ACC112 (cell line): ENCODE measurements around the gene CFAP107.
"Not testable (repeated sequence)": the region's sequence is repeated elsewhere in the genome, so short reads cannot be mapped to it uniquely, and the experiment has no call there.

Experiments
- H2AFZ ChIP-seq: fragments of 200-600 bp; sonication (generic); one replicate; pipeline ENCODE4 v1.6.0; 2017; ENCODE audit warnings: antibody characterized with exemption, low read length; ENCODE audit not compliant: unreplicated experiment
- H3K27ac ChIP-seq: fragments of 200-600 bp; sonication (generic); 2 replicates; pipeline ENCODE4 v1.5.1; 2014; ENCODE audit warnings: low read depth, mild to moderate bottlenecking, antibody characterized with exemption, low read length, moderate library complexity
- H3K27me3 ChIP-seq: fragments of 200-600 bp; sonication (generic); 2 replicates; pipeline ENCODE4 v1.6.1; 2014; ENCODE audit warnings: mild to moderate bottlenecking, antibody characterized with exemption, low read length, moderate library complexity, mixed read lengths; ENCODE audit not compliant: insufficient read depth
- H3K36me3 ChIP-seq: fragments of 200-600 bp; sonication (generic); 2 replicates; pipeline ENCODE4 v1.6.1; 2016; ENCODE audit warnings: mild to moderate bottlenecking, antibody characterized with exemption, low read length, moderate library complexity, mixed read lengths; ENCODE audit not compliant: insufficient read depth
- H3K4me1 ChIP-seq: fragments of 200-600 bp; sonication (generic); one replicate; pipeline ENCODE4 v1.6.1; 2016; ENCODE audit warnings: low read length, mixed read lengths; ENCODE audit not compliant: insufficient read depth, unreplicated experiment, control insufficient read depth
- H3K4me3 ChIP-seq: fragments of 200-600 bp; sonication (generic); 2 replicates; pipeline ENCODE4 v1.5.1; 2014; ENCODE audit warnings: mild to moderate bottlenecking, low read depth, low read length
- H3K79me2 ChIP-seq: fragments of 200-600 bp; sonication (generic); one replicate; pipeline ENCODE4 v1.6.0; 2016; ENCODE audit warnings: low read length; ENCODE audit not compliant: control insufficient read depth, unreplicated experiment, insufficient read depth

The CFAP107 gene

DNA sequence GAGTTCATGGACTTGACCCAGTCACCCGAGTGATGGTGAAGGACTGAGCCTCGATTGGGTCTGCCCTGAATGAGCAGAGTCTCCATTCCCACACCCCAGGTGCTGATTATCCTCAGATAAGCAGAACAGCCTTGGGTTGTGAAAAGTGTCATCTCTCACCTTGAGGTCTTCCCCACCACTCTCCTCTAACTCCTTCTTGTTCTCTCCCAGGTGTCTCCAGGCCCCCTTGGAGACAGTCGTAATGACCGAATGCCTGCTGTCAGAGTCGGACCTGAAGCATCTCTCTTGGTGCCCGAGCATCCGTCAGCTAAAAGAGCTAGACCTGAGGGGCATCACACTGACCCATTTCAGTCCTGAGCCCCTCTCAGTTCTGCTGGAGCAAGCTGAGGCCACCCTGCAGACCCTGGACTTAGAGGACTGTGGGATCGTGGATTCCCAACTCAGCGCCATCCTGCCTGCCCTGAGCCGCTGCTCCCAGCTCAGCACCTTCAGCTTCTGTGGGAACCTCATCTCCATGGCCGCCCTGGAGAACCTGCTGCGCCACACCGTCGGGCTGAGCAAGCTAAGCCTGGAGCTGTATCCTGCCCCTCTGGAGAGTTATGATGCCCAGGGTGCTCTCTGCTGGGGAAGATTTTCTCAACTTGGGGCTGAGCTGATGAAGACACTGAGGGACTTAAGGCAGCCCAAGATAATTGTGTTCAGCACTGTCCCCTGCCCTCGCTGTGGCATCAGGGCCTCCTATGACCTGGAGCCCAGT is 31.0 kb downstream of the CFAP107 start:
- Histone ChIP-seq H3K4me1 (no peaks in the 10 kb centered on the region), H3K27ac (no peak overlapping the region), H3K27me3 (peaks cover 5% of the 10 kb centered on the region; the same call in 1 of the 2 replicates), H3K79me2 (no peaks in the 10 kb centered on the region), H3K36me3 (no peaks in the 10 kb centered on the region), H3K4me3 (no peak overlapping the region), H2AFZ (no peak overlapping the region)

DNA sequence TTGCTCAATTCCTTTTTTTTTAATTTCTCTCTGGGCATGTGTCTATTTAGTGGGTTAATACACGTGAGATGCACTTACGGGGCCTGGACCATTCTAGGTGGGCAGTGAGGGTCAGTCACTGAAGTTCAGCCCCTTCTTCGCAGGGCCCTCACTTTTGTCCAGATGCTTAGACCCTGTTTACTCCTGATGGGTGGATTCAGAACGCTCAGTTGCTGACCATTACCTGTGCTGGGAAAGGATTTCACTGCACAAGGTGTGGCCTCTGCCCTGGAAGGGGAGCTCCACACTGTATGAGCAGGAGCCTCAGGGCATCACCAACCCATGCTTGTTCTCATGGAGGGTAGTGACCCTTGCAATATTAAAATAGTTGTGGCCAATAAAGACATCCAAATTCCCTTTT is 32.1 kb downstream of the CFAP107 start:
- Histone ChIP-seq H3K27ac (no peak overlapping the region), H2AFZ (no peak overlapping the region), H3K27me3 (peaks cover 5% of the 10 kb centered on the region; the same call in 1 of the 2 replicates), H3K4me3 (no peak overlapping the region), H3K4me1 (no peaks in the 10 kb centered on the region), H3K79me2 (no peaks in the 10 kb centered on the region), H3K36me3 (no peaks in the 10 kb centered on the region)

DNA sequence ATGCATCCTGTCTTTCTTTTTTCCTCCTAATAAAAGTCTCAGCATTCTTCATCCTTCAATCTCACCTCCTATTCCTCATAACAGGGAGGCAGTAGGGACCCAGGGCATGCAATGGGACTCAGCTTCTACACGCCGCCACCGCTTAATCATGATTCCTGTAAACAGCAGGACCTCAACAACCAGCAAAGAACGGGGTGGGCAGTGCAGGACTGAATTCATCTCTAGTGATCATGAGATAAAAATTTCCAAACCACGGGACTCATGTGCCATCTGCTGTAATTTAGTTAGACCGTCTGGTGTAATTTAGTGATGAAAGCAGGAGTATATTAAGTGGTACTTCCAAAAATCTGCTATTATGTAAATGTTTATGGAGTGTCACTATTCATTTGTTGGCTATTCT is 32.9 kb downstream of the CFAP107 start:
- H3K4me3 ChIP-seq = no peak overlapping the region
- H3K27ac ChIP-seq = no peak overlapping the region
- H2AFZ ChIP-seq = no peak overlapping the region
- H3K79me2 ChIP-seq = no peaks in the 10 kb centered on the region
- H3K27me3 ChIP-seq = peaks cover 5% of the 10 kb centered on the region; the same call in 1 of the 2 replicates
- H3K36me3 ChIP-seq = no peaks in the 10 kb centered on the region
- no peaks in the 10 kb centered on the region for H3K4me1 ChIP-seq

DNA sequence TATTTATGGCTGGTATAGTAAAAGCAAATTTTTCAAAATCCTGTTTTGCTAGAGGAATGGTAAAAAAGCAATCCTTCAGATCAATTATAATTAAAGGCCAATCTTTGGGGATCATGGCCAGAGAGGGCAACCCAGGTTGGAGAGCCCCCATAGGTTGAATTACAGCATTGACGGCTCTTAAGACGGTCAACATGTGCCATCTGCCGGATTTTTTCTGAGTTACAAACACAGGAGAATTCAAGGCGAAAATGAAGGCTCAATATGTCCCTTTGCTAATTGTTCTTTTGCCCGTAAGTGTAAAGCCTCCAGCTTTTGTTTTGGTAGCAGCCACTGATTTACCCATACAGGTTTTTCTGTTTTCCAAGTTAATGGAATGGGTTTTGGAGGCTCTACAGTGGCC is 35.5 kb downstream of the CFAP107 start:
- H2AFZ ChIP-seq, H3K27ac ChIP-seq, H3K79me2 ChIP-seq, H3K4me3 ChIP-seq, H3K36me3 ChIP-seq, H3K4me1 ChIP-seq, H3K27me3 ChIP-seq: not testable (repeated sequence)

DNA sequence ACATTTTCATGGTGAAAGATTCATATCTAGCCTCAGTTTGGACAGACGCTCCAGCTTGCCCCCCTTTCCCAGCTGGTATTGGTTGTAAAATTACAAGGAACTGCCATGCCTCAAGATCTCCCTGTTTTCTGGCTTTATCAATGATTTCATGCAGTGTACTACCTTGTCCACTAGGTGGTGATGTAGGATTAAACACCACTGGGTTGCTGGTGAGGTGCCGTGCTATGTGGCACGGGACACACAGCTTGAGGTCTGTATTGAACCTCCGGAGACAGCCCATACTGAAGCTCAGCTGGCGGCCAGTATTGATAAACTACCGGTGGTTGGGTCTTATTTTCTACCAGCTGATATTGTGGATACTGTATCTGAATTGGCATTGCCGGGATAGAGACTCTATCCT is 37.8 kb downstream of the CFAP107 start:
- not testable (repeated sequence) for H2AFZ ChIP-seq, H3K27me3 ChIP-seq, H3K4me3 ChIP-seq, H3K27ac ChIP-seq, H3K4me1 ChIP-seq, H3K79me2 ChIP-seq, H3K36me3 ChIP-seq

DNA sequence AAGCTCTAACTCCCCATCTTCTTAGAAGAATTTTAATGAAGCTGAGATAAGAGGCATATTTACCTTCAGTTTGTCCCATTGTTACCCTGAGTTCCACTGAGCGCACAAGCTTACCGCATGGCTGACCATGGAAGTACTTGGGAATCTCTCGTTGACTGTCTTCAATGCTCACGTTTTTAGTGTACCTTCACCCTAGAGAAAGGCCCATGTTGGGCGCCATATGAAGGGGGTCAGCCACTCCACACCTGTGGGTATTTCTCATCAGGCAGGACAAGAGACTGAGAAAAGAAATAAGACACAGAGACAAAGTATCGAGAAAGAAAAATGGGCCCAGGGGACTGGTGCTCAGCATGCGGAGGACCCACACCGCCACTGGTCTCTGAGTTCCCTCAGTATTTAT is 38.7 kb downstream of the CFAP107 start:
- not testable (repeated sequence) for H2AFZ ChIP-seq, H3K36me3 ChIP-seq, H3K4me1 ChIP-seq, H3K27me3 ChIP-seq, H3K79me2 ChIP-seq, H3K4me3 ChIP-seq, H3K27ac ChIP-seq

DNA sequence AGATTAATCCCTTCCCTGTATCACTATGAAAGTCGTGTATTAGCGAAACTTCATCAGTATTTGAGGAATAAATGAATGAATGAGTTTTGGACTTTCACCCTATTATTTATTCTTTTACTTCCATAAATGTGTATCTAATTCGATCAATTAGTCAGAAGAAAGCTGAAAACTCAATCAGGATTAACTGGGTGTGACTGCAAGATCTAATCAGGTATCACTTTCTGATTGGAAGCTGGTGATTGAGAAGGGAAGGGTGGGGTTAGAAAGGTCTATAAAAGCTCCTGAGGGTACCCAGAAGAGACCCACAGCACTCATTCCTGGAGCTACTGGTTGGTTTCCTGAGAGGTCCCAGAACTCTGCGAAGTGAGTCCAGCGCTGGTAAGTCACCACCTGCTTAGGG is 45.1 kb downstream of the CFAP107 start, which contains the start of gene PRAMEF1:
PRAMEF1 (plus strand) TSS at position 301 of the 400 bp plus-strand sequence. CDS start 1,831 bp downstream, outside the sequence.
- H3K27me3 ChIP-seq, H3K4me1 ChIP-seq, H3K27ac ChIP-seq, H3K4me3 ChIP-seq, H3K36me3 ChIP-seq, H3K79me2 ChIP-seq, H2AFZ ChIP-seq: not testable (repeated sequence)

DNA sequence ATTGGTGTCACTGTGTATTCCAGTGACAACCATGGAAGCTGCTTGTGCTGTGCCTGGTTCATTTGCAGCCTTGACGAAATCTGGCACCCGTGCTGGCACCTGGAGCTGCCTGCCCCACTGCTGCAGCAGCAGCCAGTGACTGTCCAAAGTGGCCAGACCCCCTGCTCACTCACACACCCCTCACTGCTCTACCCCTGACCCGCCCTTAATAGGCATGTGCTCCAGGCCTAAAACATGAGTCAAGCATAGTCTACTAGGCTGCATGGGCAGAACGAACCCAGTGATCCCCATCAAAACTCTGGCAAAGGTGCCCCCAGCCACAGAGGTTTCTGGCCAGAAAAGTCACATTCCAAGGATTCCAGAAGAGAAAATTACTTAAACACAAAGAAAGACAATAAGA is 52.9 kb downstream of the CFAP107 start:
- no peaks in the 10 kb centered on the region for H3K79me2 ChIP-seq
- no peak overlapping the region for H2AFZ ChIP-seq
- H3K4me1 ChIP-seq = no peaks in the 10 kb centered on the region
- no peaks in the 10 kb centered on the region for H3K36me3 ChIP-seq
- H3K4me3 ChIP-seq = no peak overlapping the region
- no peak overlapping the region for H3K27ac ChIP-seq
- no peaks in the 10 kb centered on the region for H3K27me3 ChIP-seq

DNA sequence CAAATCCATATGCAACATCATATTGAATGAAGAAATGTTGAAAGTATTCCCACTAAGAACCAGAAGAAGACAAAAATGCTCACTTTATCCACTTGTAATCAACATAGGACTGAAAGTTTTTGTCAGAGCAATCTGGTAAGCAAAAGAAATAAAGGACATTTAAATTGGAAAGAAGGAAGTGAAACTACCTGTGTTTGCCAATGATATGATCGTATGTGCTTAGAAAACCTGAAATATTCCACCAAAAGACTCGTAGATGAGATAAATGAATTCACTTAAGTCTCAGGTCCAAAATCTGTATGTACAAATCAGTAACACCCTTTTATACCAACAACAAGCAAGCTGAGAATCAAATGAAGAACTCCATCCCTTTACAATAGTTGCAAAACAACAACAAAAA is 53.7 kb downstream of the CFAP107 start:
- Histone ChIP-seq H3K27ac (no peak overlapping the region), H3K27me3 (no peaks in the 10 kb centered on the region), H3K4me3 (no peak overlapping the region), H3K4me1 (no peaks in the 10 kb centered on the region), H3K79me2 (no peaks in the 10 kb centered on the region), H2AFZ (no peak overlapping the region), H3K36me3 (no peaks in the 10 kb centered on the region)

DNA sequence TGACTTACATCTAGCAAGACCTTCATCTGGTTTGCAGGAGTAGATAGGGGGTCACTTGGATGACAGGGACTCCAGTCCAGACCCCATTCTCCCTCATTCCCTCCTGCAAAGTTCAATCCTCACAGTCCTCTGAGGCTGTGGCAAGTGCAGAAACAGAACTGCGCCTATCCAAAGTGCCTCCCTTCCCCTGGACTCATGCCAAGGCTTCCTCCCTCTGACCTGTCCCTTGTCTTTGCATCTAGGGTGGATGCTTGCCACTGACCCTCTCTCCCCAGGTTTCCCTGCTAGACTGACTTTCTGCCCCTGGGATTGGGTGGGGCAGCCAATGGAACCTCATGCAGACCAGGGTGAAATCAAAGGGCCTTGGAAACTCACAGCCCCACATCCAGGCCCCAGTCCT is 63.9 kb downstream of the CFAP107 start:
- H3K4me1 ChIP-seq = no peaks in the 10 kb centered on the region
- H3K79me2 ChIP-seq = no peaks in the 10 kb centered on the region
- no peaks in the 10 kb centered on the region for H3K36me3 ChIP-seq
- H3K27me3 ChIP-seq = no peaks in the 10 kb centered on the region
- no peak overlapping the region for H3K4me3 ChIP-seq
- H3K27ac ChIP-seq = no peak overlapping the region
- no peak overlapping the region for H2AFZ ChIP-seq

DNA sequence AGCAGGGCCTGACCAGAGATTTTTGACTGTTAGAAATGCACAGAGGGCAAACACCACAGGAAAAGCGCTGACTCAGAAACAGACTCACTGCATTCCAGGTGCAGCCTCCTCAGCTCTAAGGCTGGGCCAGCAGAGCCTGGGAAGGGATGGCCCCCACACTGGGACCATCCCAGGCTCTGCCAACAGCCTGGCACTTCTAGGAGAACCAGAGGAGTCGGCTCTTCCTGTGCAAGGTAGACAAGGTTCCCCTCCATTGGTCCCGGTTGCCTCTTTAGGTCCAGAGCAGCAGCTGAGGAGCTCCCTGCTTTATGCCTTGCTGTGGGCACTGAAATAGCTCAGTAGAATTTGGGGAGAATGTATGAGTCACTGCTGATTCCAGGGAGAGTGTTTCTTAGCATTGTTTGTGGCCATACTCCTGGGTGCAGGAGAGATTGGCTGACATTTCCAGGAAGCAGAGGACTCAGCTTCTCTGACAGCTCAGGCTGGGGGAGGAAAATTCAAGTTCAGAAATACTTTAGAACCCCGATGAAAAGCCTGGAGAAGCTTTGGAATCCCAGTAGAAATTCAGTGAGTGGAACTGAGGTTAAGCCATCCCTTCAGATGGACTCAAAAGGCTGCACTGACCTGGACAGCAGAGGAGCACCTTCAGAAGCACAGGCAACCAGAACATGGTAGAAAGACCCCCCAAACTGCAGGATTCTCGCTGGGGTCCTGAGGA is 64.8 kb downstream of the CFAP107 start:
- no peak overlapping the region for H3K27ac ChIP-seq
- no peaks in the 10 kb centered on the region for H3K36me3 ChIP-seq
- no peak overlapping the region for H2AFZ ChIP-seq
- H3K4me1 ChIP-seq = no peaks in the 10 kb centered on the region
- no peak overlapping the region for H3K4me3 ChIP-seq
- no peaks in the 10 kb centered on the region for H3K27me3 ChIP-seq
- H3K79me2 ChIP-seq = no peaks in the 10 kb centered on the region
